Liver (tissue), 9 donors: ENCODE data around the gene STEEP1. TPM values are rescaled to one million over a fixed set of nuclear protein-coding genes. Genes with fewer than 3 reads are reported as not detected.

Source experiments
- DNase-seq: peaks from one replicate; pipeline ENCODE4 v3.0.0-alpha.2; 2017; ENCODE audit warnings: low spot score
- H3K27ac ChIP-seq, 2 donors: one replicate each; pipeline ENCODE4 v1.7.0; 2013; ENCODE audit warnings: inconsistent platforms in 2 of 2, low read length in 2 of 2, control low read depth in 1 of 2, low read depth in 1 of 2, mild to moderate bottlenecking in 1 of 2
- H3K27me3 ChIP-seq, 4 donors: one replicate each; pipeline versions ENCODE4 v1.6.1 to v1.7.0; 2013; ENCODE audit warnings: low read length in 3 of 4, inconsistent platforms in 1 of 4, mild to moderate bottlenecking in 1 of 4, moderate library complexity in 1 of 4; ENCODE audit not compliant: control insufficient read depth in 4 of 4, insufficient read depth in 4 of 4
- H3K36me3 ChIP-seq, 4 donors: one replicate each; pipeline versions ENCODE4 v1.6.1 to v1.7.0; 2013; ENCODE audit warnings: low read length in 3 of 4, mild to moderate bottlenecking in 3 of 4, low read depth in 1 of 4, moderate library complexity in 1 of 4; ENCODE audit not compliant: control insufficient read depth in 4 of 4, insufficient read depth in 3 of 4
- H3K4me1 ChIP-seq, 4 donors: one replicate each; pipeline versions ENCODE4 v1.6.1 to v1.7.0; 2013; ENCODE audit warnings: low read length in 3 of 4, mild to moderate bottlenecking in 3 of 4, moderate library complexity in 1 of 4; ENCODE audit not compliant: control insufficient read depth in 4 of 4, insufficient read depth in 4 of 4
- H3K4me3 ChIP-seq, 3 donors: one replicate each; pipeline versions ENCODE4 v1.6.1 to v1.7.0; 2013; ENCODE audit warnings: low read length in 3 of 3, control low read depth in 1 of 3, low read depth in 1 of 3, mild to moderate bottlenecking in 1 of 3
- H3K9ac ChIP-seq, 2 donors: one replicate each; pipeline ENCODE4 v1.7.0; 2013; ENCODE audit warnings: low read length in 2 of 2, mild to moderate bottlenecking in 2 of 2, moderate library complexity in 2 of 2, control low read depth in 1 of 2, low read depth in 1 of 2
- H3K9me3 ChIP-seq, 4 donors: one replicate each; pipeline versions ENCODE4 v1.6.1 to v1.7.0; 2013; ENCODE audit warnings: low read length in 3 of 4; ENCODE audit not compliant: control insufficient read depth in 4 of 4
- EGR1 ChIP-seq, 2 donors: IDR thresholded peaks; 2 replicates each; pipeline ENCODE4 v1.6.1; 2016 to 2018; ENCODE audit warnings: antibody characterized with exemption in 2 of 2, low read depth in 2 of 2
- FOXA1 ChIP-seq: IDR thresholded peaks from 2 replicates; pipeline ENCODE4 v1.6.1; 2016; ENCODE audit warnings: antibody characterized with exemption
- FOXA2 ChIP-seq: IDR thresholded peaks from 2 replicates; pipeline ENCODE4 v1.6.1; 2016; ENCODE audit warnings: antibody characterized with exemption
- GABPA ChIP-seq, 2 donors: IDR thresholded peaks in 1 of 2; conservative IDR thresholded peaks in 1 of 2; 2 replicates each; pipeline ENCODE4 v1.6.1; 2016; ENCODE audit warnings: antibody characterized with exemption in 2 of 2, mild to moderate bottlenecking in 1 of 2, moderate library complexity in 1 of 2
- HNF4A ChIP-seq, 2 donors: conservative IDR thresholded peaks; 2 replicates each; pipeline ENCODE4 v1.6.1; 2016; ENCODE audit warnings: antibody characterized with exemption in 2 of 2, mild to moderate bottlenecking in 2 of 2
- HNF4G ChIP-seq: IDR thresholded peaks from 2 replicates; pipeline ENCODE4 v1.6.1; 2016; ENCODE audit warnings: antibody characterized with exemption
- JUND ChIP-seq, 2 donors: IDR thresholded peaks; 2 replicates each; pipeline ENCODE4 v1.6.1; 2016; ENCODE audit warnings: antibody characterized with exemption in 2 of 2
- NR2F2 ChIP-seq: IDR thresholded peaks from 2 replicates; pipeline ENCODE4 v1.6.1; 2016; ENCODE audit warnings: antibody characterized with exemption
- RAD21 ChIP-seq, 2 donors: IDR thresholded peaks; 2 replicates each; pipeline ENCODE4 v1.6.1; 2016; ENCODE audit warnings: antibody characterized with exemption in 2 of 2, mild to moderate bottlenecking in 2 of 2
- RXRA ChIP-seq, 2 donors: IDR thresholded peaks; 2 replicates each; pipeline ENCODE4 v1.6.1; 2017 to 2018; ENCODE audit warnings: antibody characterized with exemption in 2 of 2, mild to moderate bottlenecking in 1 of 2
- SP1 ChIP-seq: IDR thresholded peaks from 2 replicates; pipeline ENCODE4 v1.6.1; 2018; ENCODE audit warnings: antibody characterized with exemption, mild to moderate bottlenecking
- TAF1 ChIP-seq: conservative IDR thresholded peaks from 2 replicates; pipeline ENCODE4 v1.6.1; 2016; ENCODE audit warnings: antibody characterized with exemption, mild to moderate bottlenecking
- YY1 ChIP-seq: IDR thresholded peaks from 2 replicates; pipeline ENCODE4 v1.6.1; 2016; ENCODE audit warnings: antibody characterized with exemption, mild to moderate bottlenecking
- WGBS: extraction: QIAGEN DNeasy Blood & Tissue Kit; methylation state at CpG from one replicate; pipeline ENCODE4 v1.1.7; 2013; 5-methylcytosine and 5-hydroxymethylcytosine counted together
- polyA plus RNA-seq, 2 donors: library from polyadenylated mRNA; stranded (reverse) in 1 of 2; unstranded in 1 of 2; fragments of 200-250 nt in 1 of 2; fragments of >200 nt in 1 of 2; fragmentation: Nextera tagmentation in 1 of 2; extraction: Ambion mirVana in 1 of 2; gene quantifications; one replicate each; pipeline versions ENCODE4 v1.2.1 to v1.2.3, GENCODE V29; 2013 to 2015
- total RNA-seq, 2 donors: library from RNA; depleted of rRNA; stranded (reverse); fragments of >200 nt; gene quantifications; one replicate each; pipeline ENCODE4 v1.2.3, GENCODE V29; 2014
- TF ChIP-seq, protein P1 (sequence below): fragments of 150-350 bp; IDR thresholded peaks from 2 replicates; pipeline ENCODE4 v1.5.1; 2017; ENCODE audit warnings: improper control_type of control experiment, low read depth, low read length; ENCODE audit not compliant: missing input control
- TF ChIP-seq, protein P2 (sequence below): IDR thresholded peaks from 2 replicates; pipeline ENCODE4 v1.6.1; 2016; ENCODE audit warnings: antibody characterized with exemption
- TF ChIP-seq, protein P3 (sequence below): IDR thresholded peaks from 2 replicates; pipeline ENCODE4 v1.6.1; 2016; ENCODE audit warnings: antibody characterized with exemption
- TF ChIP-seq, protein P4 (sequence below): IDR thresholded peaks from 2 replicates; pipeline ENCODE4 v1.6.1; 2016; ENCODE audit warnings: antibody characterized with exemption, mild to moderate bottlenecking
- TF ChIP-seq, protein P5 (sequence below): IDR thresholded peaks from 2 replicates; pipeline ENCODE4 v1.6.1; 2016; ENCODE audit warnings: antibody characterized with exemption
- donor health status: healthy.
- donor health status: healthy.
- donor health status: healthy.
- donor health status: healthy.
- donor health status: healthy.

STEEP1 gene
- total and polyA plus RNA-seq, 4 donors = 4.3 to 14.2 (median 10.2) TPM

DNA sequence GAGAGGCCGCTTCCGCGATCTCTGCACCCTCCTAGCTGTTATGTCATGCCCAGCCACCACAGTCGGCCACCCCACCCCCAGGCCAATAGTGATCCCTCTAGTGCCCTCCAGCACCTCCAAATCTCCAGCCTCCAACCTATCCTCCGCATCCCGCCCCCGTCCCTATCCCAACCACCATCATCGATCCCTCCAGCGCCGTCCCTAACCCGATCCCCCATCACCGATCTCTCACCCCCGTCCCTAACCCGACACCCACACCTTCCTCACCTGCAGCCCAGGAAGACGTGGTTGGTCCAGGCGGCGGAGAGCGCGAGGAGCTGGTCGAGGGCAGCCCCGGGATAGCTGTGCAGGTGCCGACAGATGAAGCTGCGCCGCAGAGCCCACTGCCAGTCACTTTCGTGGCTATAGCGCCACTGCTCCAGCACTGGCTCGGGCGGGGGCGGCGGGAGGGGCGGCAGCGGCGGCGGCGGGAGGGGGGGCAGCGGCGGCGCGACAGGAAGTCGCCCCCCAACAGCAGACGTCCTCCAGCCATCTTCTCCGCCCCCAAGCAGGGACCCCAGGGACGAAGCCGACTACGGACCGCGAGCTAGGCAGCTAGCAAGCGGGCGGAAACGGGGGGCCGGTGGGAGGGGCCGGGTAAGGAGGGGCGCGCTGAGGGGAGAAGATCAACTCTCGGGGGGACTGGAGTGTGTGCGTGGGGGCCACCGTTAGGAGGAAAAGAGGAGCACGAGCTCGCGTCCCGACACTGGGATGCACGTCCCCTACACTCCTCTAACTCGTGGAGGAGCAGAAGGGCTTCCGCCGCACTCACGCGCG is 40.5 kb upstream of the STEEP1 start:
- Histone ChIP-seq H3K9ac (peak overlapping the region in 1 of 2 donors; percentile 82), H3K27ac (peak overlapping the region; percentile 85 to 96), H3K27me3 (no peaks in the 10 kb centered on the region), H3K4me1 (peaks cover 0 to 13% (median 6%) of the 10 kb centered on the region in 4 donors), H3K4me3 (peak overlapping the region; percentile 67 to 87 (median 77)), H3K36me3 (no peaks in the 10 kb centered on the region), H3K9me3 (no peaks in the 10 kb centered on the region)
- WGBS = under 1% methylated on average over 68 of the region's 68 CpGs
- TF ChIP-seq JUND (IDR thresholded peaks at IDR 0.05) = no peak
- TF ChIP-seq HNF4A (conservative IDR thresholded peaks at IDR 0.05) = no peak
- no peak for TF ChIP-seq EGR1 (IDR thresholded peaks at IDR 0.05; ENCODE audit: low read depth in 2 of 2)
- TF ChIP-seq NR2F2 = no peak
- peak; percentile 37 for DNase-seq

DNA sequence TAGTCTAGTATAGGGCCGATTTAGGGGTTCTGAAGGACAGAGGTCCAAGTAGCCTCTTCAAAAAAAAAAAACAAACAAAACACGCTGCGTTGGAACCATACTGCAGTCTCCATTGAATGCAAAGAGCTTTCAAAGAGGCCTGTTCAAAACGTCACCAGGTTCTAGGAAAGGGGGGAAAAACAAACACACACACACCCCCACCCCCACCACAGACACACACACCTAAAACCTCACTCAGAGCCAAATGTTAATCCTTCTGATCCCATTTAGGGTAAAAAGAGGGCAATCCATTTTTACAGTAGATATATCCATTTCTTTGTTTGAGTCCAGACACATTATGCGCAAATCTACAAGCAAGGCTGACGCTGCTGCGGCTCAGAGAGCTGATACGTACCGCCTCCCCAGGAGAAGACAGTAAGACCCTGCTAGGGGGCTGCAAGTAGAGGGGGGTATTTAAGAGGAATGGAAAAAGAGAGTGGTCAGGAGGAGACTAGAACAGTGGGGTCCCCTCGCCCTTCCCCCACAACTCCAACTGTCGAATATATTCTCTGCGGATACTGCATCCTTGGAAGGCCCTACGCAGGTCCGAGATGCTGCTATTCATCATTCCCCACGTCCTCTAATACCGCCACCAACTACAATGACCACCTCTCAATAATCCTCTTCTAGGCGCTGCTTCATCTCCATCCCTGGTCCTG is 39.7 kb upstream of the STEEP1 start:
- Histone ChIP-seq H3K9ac (peak overlapping the region in 1 of 2 donors; percentile 13), H3K36me3 (no peaks in the 10 kb centered on the region), H3K4me1 (peaks cover 0 to 13% (median 6%) of the 10 kb centered on the region in 4 donors), H3K4me3 (peak overlapping the region; percentile 45 to 77 (median 67)), H3K27ac (no peak overlapping the region), H3K9me3 (no peaks in the 10 kb centered on the region), H3K27me3 (no peaks in the 10 kb centered on the region)
- WGBS = 40% methylated on average over 17 of the region's 17 CpGs
- TF ChIP-seq FOXA1 (no peak), SP1 (no peak), RAD21 (IDR thresholded peaks at IDR 0.05) (no peak), EGR1 (IDR thresholded peaks at IDR 0.05; ENCODE audit: low read depth in 2 of 2) (no peak), FOXA2 (no peak), YY1 (no peak), HNF4A (conservative IDR thresholded peaks at IDR 0.05) (no peak), NR2F2 (no peak), GABPA (IDR thresholded peaks at IDR 0.05 in 1 of 2, conservative IDR thresholded peaks at IDR 0.05 in 1 of 2) (no peak), RXRA (IDR thresholded peaks at IDR 0.05) (no peak), JUND (IDR thresholded peaks at IDR 0.05) (no peak), HNF4G (no peak), TAF1 (no peak)
- TF ChIP-seq, protein P1, sequence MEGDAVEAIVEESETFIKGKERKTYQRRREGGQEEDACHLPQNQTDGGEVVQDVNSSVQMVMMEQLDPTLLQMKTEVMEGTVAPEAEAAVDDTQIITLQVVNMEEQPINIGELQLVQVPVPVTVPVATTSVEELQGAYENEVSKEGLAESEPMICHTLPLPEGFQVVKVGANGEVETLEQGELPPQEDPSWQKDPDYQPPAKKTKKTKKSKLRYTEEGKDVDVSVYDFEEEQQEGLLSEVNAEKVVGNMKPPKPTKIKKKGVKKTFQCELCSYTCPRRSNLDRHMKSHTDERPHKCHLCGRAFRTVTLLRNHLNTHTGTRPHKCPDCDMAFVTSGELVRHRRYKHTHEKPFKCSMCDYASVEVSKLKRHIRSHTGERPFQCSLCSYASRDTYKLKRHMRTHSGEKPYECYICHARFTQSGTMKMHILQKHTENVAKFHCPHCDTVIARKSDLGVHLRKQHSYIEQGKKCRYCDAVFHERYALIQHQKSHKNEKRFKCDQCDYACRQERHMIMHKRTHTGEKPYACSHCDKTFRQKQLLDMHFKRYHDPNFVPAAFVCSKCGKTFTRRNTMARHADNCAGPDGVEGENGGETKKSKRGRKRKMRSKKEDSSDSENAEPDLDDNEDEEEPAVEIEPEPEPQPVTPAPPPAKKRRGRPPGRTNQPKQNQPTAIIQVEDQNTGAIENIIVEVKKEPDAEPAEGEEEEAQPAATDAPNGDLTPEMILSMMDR = no peak
- TF ChIP-seq, protein P2, sequence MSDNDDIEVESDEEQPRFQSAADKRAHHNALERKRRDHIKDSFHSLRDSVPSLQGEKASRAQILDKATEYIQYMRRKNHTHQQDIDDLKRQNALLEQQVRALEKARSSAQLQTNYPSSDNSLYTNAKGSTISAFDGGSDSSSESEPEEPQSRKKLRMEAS = no peak
- TF ChIP-seq, protein P3, sequence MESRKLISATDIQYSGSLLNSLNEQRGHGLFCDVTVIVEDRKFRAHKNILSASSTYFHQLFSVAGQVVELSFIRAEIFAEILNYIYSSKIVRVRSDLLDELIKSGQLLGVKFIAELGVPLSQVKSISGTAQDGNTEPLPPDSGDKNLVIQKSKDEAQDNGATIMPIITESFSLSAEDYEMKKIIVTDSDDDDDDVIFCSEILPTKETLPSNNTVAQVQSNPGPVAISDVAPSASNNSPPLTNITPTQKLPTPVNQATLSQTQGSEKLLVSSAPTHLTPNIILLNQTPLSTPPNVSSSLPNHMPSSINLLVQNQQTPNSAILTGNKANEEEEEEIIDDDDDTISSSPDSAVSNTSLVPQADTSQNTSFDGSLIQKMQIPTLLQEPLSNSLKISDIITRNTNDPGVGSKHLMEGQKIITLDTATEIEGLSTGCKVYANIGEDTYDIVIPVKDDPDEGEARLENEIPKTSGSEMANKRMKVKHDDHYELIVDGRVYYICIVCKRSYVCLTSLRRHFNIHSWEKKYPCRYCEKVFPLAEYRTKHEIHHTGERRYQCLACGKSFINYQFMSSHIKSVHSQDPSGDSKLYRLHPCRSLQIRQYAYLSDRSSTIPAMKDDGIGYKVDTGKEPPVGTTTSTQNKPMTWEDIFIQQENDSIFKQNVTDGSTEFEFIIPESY = no peak
- TF ChIP-seq, protein P4, sequence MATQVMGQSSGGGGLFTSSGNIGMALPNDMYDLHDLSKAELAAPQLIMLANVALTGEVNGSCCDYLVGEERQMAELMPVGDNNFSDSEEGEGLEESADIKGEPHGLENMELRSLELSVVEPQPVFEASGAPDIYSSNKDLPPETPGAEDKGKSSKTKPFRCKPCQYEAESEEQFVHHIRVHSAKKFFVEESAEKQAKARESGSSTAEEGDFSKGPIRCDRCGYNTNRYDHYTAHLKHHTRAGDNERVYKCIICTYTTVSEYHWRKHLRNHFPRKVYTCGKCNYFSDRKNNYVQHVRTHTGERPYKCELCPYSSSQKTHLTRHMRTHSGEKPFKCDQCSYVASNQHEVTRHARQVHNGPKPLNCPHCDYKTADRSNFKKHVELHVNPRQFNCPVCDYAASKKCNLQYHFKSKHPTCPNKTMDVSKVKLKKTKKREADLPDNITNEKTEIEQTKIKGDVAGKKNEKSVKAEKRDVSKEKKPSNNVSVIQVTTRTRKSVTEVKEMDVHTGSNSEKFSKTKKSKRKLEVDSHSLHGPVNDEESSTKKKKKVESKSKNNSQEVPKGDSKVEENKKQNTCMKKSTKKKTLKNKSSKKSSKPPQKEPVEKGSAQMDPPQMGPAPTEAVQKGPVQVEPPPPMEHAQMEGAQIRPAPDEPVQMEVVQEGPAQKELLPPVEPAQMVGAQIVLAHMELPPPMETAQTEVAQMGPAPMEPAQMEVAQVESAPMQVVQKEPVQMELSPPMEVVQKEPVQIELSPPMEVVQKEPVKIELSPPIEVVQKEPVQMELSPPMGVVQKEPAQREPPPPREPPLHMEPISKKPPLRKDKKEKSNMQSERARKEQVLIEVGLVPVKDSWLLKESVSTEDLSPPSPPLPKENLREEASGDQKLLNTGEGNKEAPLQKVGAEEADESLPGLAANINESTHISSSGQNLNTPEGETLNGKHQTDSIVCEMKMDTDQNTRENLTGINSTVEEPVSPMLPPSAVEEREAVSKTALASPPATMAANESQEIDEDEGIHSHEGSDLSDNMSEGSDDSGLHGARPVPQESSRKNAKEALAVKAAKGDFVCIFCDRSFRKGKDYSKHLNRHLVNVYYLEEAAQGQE = no peak
- TF ChIP-seq, protein P5, sequence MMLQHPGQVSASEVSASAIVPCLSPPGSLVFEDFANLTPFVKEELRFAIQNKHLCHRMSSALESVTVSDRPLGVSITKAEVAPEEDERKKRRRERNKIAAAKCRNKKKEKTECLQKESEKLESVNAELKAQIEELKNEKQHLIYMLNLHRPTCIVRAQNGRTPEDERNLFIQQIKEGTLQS = no peak
- no peak for DNase-seq
